Stomach (tissue), 4 donors: ENCODE measurements around the gene VWF.

Experiments used
- CTCF ChIP-seq, 7 experiments: fragments of 450-650 bp in 4 of 7; fragments of 200-600 bp in 3 of 7; sonication (generic) in 3 of 7; IDR thresholded peaks; one replicate each; pipeline ENCODE4 v1.5.1; 2016 to 2019; ENCODE audit warnings: antibody characterized with exemption in 7 of 7, control low read depth in 2 of 7, mild to moderate bottlenecking in 1 of 7
- POLR2A ChIP-seq, 4 donors: fragments of 450-650 bp; IDR thresholded peaks; one replicate each; pipeline ENCODE4 v1.6.1; 2016; ENCODE audit warnings: antibody characterized with exemption in 4 of 4, control low read depth in 2 of 4, mild to moderate bottlenecking in 1 of 4, moderate library complexity in 1 of 4

- TF ChIP-seq CTCF (IDR thresholded peaks at IDR 0.05) (no peak), POLR2A (IDR thresholded peaks at IDR 0.05) (no peak)
These were observed 178.1 kb downstream of the VWF start for GRCh38 chr12:5946388-5946787.
